ENCODE results near the gene IDI1. TPM values are rescaled to one million over a fixed set of nuclear protein-coding genes. Genes with fewer than 3 reads are reported as not detected.

IDI1 gene
- total RNA-seq, 1 experiment from 2014 or later = 44.7 TPM

DNA sequence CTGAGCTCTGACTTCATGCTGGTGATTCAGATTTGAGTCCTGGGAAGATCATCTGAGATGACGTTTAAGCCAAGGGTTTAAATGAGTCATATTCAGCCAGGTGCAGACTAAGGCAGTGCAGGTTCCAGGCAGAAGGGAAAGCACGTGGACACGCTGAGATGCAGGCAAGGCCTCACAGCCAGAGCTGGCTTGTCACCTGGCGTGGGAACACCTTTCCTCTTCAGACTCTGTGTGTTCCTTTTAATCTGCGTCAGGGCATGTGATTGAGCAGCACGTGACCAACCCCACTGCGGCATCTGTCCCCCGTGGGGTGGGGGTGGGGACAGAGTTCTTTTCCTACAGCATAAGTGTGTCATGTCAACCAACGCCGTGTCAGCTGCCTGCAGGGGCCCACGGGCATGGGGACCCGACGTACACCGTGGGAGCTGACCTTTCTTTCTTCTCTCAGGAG lies 12.6 kb downstream of the IDI1 start:
- Histone ChIP-seq H2BK120ac (ENCODE audit: low read depth, low read length, poor library complexity, severe bottlenecking) (no peak overlapping the region), H4K8ac (replicated peaks; ENCODE audit: insufficient read length, low read depth, low read length) (no peak overlapping the region), H2AFZ (ENCODE audit: low read length) (no peak overlapping the region), H2BK5ac (ENCODE audit: insufficient read length, low read length) (no peak overlapping the region), H4K5ac (ENCODE audit: insufficient read length, low read depth, low read length) (no peak overlapping the region), H4K20me1 (ENCODE audit: control insufficient read depth, insufficient read depth, insufficient read length) (no peaks in the 10 kb centered on the region), H3K56ac (ENCODE audit: insufficient read length, low read depth, low read length) (no peak overlapping the region), H3K4me2 (ENCODE audit: insufficient read depth, insufficient read length, low read length) (no peak overlapping the region), H2AK5ac (ENCODE audit: insufficient read length, low read length) (no peak overlapping the region), H3K4me1 (ENCODE audit: insufficient read depth, low read length) (no peaks in the 10 kb centered on the region; the same call in 1 of the 2 replicates), H3K79me2 (ENCODE audit: insufficient read depth, low read length) (no peaks in the 10 kb centered on the region), H3K14ac (ENCODE audit: insufficient read depth, low read length) (no peak overlapping the region), H3K23me2 (ENCODE audit: insufficient read length, low read depth, low read length, poor library complexity, severe bottlenecking) (no peaks in the 10 kb centered on the region), H2BK12ac (ENCODE audit: insufficient read length, low read depth, low read length) (no peak overlapping the region), H3T11ph (ENCODE audit: low read length) (no peak overlapping the region), H3K27me3 (ENCODE audit: insufficient read depth, low read length) (no peaks in the 10 kb centered on the region), H2BK15ac (ENCODE audit: low read depth, low read length) (no peak overlapping the region), H3K27ac (ENCODE audit: insufficient read length, low read depth, low read length) (no peak overlapping the region), H3K18ac (ENCODE audit: insufficient read length, low read depth, low read length) (no peak overlapping the region), H3K23ac (ENCODE audit: insufficient read length, low read depth, low read length) (no peak overlapping the region), H3K4ac (ENCODE audit: low read depth, low read length) (no peak overlapping the region), H4K91ac (ENCODE audit: insufficient read length, low read depth, low read length) (no peak overlapping the region), H3K9ac (ENCODE audit: extremely low read depth, insufficient read length, low read length) (no peak overlapping the region), H3K79me1 (ENCODE audit: insufficient read depth, low read depth, low read length, poor library complexity, severe bottlenecking) (no peaks in the 10 kb centered on the region), H3K9me3 (ENCODE audit: control insufficient read depth, low read depth, low read length) (no peaks in the 10 kb centered on the region), H2BK20ac (ENCODE audit: low read depth, low read length, poor library complexity, severe bottlenecking) (no peak overlapping the region)
- Mint-ChIP-seq H3K27me3 (ENCODE audit: low read depth) (no peaks in the 10 kb centered on the region), H3K27ac (peak overlapping the region in 2 of 3 experiments; percentile 46 to 49; a peak in 4 of 7 replicates), H3K4me3 (no peak overlapping the region), H3K9me3 (no peaks in the 10 kb centered on the region), H3K4me1 (peaks cover 15 to 27% of the 10 kb centered on the region in 2 experiments), H3K36me3 (ENCODE audit: insufficient read depth in 1 of 3, low read depth in 3 of 3) (peaks cover 6 to 15% (median 13%) of the 10 kb centered on the region in 3 experiments; a peak in 6 of 7 replicates)
- TF ChIP-seq, protein P1, sequence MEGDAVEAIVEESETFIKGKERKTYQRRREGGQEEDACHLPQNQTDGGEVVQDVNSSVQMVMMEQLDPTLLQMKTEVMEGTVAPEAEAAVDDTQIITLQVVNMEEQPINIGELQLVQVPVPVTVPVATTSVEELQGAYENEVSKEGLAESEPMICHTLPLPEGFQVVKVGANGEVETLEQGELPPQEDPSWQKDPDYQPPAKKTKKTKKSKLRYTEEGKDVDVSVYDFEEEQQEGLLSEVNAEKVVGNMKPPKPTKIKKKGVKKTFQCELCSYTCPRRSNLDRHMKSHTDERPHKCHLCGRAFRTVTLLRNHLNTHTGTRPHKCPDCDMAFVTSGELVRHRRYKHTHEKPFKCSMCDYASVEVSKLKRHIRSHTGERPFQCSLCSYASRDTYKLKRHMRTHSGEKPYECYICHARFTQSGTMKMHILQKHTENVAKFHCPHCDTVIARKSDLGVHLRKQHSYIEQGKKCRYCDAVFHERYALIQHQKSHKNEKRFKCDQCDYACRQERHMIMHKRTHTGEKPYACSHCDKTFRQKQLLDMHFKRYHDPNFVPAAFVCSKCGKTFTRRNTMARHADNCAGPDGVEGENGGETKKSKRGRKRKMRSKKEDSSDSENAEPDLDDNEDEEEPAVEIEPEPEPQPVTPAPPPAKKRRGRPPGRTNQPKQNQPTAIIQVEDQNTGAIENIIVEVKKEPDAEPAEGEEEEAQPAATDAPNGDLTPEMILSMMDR (conservative IDR thresholded peaks at IDR 0.05) = no peak
- DNase-seq = no peak
- no CpG with 5 or more reads among the region's 14 CpGs for WGBS (ENCODE audit: extremely low coverage, insufficient read length, low lambda C conversion rate)

All from H9 (cell line).